GM18907 (cell line): ENCODE measurements around the gene AP4S1.
"Not testable (repeated sequence)": the region's sequence is repeated elsewhere in the genome, so short reads cannot be mapped to it uniquely, and the experiment has no call there.

Experiments used
- ATAC-seq: cut with Tn5 transposase; IDR thresholded peaks from one replicate; pipeline ENCODE4 v1.9.1; 2021; ENCODE audit warnings: mild to moderate bottlenecking, moderate library complexity; ENCODE audit not compliant: unreplicated experiment

Gene AP4S1

GRCh38 chr14:31038521-31039166 is 13.2 kb downstream of the AP4S1 start:
- no peak for ATAC-seq

GRCh38 chr14:31042300-31042699 is 16.9 kb downstream of the AP4S1 start:
- ATAC-seq: no peak

- not testable (repeated sequence) for ATAC-seq
Measured at GRCh38 chr14:31042893-31043292, 17.4 kb downstream of the AP4S1 start.

DNA sequence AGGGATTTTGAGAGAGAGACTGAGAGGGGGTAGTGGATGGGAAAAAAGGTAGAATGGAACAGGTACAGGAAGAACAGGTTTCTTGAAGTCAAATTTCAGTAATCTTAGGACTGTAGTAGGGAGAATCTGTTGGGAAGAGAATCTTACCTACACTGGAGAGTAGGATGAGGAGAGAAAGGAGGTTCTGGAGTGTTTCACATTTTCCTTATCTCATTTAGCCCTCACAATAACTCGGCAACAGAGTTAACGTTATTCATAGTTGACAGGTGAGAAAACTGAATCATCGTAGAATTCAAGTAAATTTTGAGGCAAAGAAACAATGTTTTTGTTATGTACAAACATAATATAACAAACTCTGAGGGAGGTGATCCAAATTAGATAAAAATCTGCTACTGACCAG is 17.9 kb downstream of the AP4S1 start:
- no peak for ATAC-seq

- ATAC-seq: no peak
Measured at GRCh38 chr14:31045501-31046080, 20.1 kb downstream of the AP4S1 start.

DNA sequence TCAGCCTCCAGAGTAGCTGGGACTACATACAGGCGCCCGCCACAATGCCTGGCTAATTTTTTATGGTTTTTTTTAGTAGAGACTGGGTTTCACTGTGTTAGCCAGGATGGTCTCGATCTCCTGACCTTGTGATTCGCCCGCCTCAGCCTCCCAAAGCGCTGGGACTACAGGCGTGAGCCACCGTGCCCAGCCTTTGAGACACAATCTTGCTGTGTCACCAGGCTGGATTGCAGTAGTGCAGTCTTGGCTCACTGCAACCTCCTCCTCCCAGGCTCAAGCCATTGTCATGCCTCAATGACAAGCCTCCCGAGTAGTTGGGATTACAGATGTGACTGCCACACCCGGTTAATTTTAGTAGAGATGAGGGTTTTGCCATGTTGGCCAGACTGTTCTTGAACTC is 22.1 kb downstream of the AP4S1 start:
- ATAC-seq: no peak

- ATAC-seq: no peak
Measured at GRCh38 chr14:31051023-31051422, 25.6 kb downstream of the AP4S1 start.

- no peak for ATAC-seq
Measured at GRCh38 chr14:31051511-31051910, 26.1 kb downstream of the AP4S1 start.

DNA sequence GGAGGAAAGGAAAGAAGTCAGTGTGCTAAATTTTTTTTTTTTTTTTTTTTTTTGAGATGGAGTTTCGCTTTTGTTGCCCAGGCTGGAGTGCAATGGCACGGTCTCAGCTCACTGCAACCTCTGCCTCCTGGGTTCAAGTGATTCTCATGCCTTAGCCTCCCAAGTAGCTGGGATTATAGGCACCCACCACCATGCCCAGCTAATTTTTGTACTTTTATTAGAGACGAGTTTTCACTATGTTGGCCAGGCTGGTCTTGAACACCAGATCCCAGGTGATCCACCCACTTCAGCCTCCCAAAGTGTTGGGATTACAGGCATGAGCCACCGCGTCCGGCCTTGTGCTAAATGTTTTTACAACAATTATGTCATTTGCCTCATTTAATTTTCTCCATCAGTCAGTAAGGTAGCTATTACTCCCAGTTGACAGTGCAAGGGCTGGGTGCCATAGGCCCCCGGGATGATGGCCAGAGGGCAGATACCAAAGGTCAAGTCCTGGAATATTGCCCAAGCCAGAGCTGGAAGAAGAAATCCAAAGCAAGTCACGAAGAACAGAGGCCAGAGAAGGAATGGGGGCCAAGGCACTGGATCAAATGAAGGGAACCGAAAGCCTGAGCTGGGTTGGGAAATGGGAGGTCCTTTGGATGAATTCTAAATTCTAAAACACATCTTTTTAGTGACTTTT is 27.6 kb downstream of the AP4S1 start:
- ATAC-seq: not testable (repeated sequence)

DNA sequence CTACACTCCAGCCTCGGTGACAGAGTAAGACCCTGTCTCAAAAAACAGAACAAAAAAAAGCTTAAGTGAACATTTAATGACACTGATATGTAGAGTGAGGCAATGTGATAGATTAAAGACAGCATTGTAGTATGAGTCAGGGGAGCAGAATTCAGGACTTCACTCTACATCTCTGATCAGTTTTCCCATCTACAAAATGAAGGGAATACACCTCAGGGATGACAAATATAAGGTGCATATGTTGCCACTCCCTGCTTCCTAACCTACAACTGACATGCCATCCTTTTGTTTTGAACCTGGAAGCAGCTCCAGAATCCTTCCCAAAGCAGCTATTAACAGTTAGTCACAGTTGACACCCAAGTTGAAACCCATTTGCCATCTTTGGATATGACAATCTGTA is 31.6 kb downstream of the AP4S1 start:
- no peak for ATAC-seq

GRCh38 chr14:31057701-31058364 is 32.4 kb downstream of the AP4S1 start:
- ATAC-seq: no peak

GRCh38 chr14:31059152-31059924 is 33.9 kb downstream of the AP4S1 start:
- no peak for ATAC-seq

- ATAC-seq: no peak
Measured at GRCh38 chr14:31060253-31060875, 34.9 kb downstream of the AP4S1 start.

GRCh38 chr14:31062908-31063307 is 37.5 kb downstream of the AP4S1 start:
- ATAC-seq: not testable (repeated sequence)

DNA sequence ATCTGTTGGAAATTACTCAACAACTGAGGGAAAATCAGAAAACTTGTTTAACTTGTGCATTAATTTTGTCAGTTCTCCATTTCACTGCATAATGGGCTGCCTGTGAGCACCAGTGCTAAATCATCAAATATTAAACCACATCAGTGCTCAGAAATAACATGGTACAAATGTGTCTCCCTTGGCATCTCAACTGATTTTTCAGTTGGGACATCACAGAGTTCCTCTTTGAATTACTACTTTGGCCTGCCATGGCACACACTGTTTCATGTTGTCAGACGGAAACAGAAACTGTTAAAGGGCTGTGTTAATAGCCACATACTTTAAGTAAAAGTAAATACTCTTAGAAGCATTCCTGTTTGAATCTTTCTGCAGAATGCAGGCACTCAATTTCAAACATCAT is 42.8 kb downstream of the AP4S1 start:
- ATAC-seq: peak; percentile 65

- no peak for ATAC-seq
Measured at GRCh38 chr14:31069343-31069742, 43.9 kb downstream of the AP4S1 start.

DNA sequence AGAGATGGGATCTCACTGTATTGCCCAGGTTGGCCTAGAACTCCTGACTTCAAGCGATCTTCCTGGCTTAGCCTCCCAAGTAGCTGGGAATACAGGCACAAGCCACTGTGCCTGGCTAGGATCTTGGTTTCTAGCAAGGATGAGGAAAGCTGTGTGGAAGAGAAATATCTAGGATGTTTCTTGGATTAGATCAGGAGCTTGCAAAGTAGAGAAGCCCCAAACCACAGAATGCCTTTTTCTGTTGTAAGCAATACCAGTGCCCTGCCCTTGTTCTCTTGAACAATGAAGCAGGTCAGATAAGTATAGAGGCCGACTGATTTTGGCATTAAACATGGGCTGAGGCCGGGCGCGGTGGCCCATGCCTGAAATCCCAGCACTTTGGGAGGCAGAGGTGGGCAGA is 45.0 kb downstream of the AP4S1 start:
- no peak for ATAC-seq

DNA sequence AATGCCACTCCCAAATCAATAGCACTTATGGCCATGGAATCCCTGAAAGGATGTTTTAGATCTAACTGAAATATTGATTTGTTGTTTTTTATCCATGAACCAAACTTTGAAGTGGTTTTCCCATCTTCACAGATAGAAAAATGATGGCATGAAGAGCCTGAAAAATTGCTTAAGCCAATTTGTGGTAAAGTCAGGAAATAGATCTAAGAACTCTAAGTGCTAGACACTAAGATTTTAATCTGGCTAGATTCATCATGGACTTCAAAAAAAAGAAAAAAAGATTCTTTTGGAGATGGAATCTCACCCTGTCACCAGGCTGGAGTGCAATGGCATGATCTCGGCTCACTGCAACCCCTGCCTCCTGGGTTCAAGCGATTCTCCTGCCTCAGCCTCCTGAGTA is 45.7 kb downstream of the AP4S1 start:
- ATAC-seq: no peak

GRCh38 chr14:31075144-31075543 is 49.7 kb downstream of the AP4S1 start:
- no peak for ATAC-seq

DNA sequence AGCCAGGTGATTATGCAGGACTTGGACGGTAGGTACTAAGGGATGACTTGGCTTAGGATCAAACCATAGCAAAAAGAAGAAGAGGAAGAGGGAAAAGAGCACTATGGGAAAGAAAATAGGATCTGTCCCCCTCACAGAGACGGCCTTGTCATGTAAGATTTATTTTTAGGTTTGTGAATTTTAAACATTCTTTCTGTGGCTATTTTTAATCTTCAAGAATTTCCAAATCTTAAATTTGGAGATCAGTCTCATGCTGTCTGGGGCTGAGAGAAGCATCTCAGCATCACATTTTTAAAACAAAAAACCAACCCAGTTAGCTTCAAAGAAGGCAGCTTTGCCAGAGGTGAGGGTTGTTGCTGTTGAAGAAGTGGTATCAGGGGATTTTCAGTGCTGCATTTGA is 53.3 kb downstream of the AP4S1 start:
- ATAC-seq: no peak

- ATAC-seq: no peak
Measured at GRCh38 chr14:31080056-31080455, 54.6 kb downstream of the AP4S1 start.
